Measurements from ENCODE around the gene OXSM.
A peak's percentile ranks its signal among the peaks of the same experiment; 100 is the strongest.

OXSM gene

GRCh38 chr3:25782938-25783660 is 6.8 kb upstream of the OXSM start, which contains the start of gene NGLY1:
Gene NGLY1 (minus strand): TSS chr3:25783443. CDS start chr3:25783390, 53 bp downstream.
- no peaks in the 10 kb centered on the region for H3K9me3 ChIP-seq
- peaks cover 26% of the 10 kb centered on the region for H3K4me1 ChIP-seq
- peak; percentile 80 to 88 for DNase-seq (ENCODE audit: low spot score in 2 of 2)
- in situ Hi-C loops (cut with MboI; ENCODE audit: low sequenced_read_pairs), result no loop called here
- H3K27me3 ChIP-seq (ENCODE audit: low read depth), result no peaks in the 10 kb centered on the region
- H3K4me3 ChIP-seq, result peak within 1 kb of the TSS; percentile 85
- H3K36me3 ChIP-seq (replicated peaks), result peaks cover 3% of the 10 kb centered on the region

- Histone ChIP-seq H3K27me3 (ENCODE audit: low read depth) (no peaks in the 10 kb centered on the region), H3K9me3 (no peaks in the 10 kb centered on the region), H3K36me3 (replicated peaks) (no peaks in the 10 kb centered on the region; the same call in 1 of the 2 replicates), H3K4me1 (peaks cover 34% of the 10 kb centered on the region), H3K4me3 (peak overlapping the region; percentile 85)
- peak; percentile 62 to 83 for DNase-seq (ENCODE audit: low spot score in 2 of 2)
- in situ Hi-C loops (cut with MboI; ENCODE audit: low sequenced_read_pairs), result no loop called here
Measured at GRCh38 chr3:25783661-25784512, 6.0 kb upstream of the OXSM start.

DNA sequence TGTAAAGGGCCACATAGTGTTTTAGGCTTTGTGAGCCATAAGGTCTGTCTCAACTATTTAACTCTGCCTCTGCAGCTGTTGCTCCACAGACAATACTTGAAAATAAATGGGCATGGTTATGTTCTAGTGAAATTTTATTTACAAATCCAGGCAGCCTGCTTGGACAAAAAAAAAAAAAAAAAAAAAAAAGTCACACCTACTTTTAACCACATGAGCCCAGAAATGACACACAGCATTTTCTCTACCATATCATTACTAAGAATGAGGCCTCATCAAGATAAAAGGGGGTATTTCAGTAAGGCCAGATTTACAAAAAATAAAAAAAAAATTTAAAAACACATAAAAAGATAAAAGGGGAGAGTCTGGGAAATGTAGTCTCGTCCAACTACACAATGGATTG is 4.9 kb upstream of the OXSM start:
- no peaks in the 10 kb centered on the region for H3K27me3 ChIP-seq (ENCODE audit: low read depth)
- no peaks in the 10 kb centered on the region; the same call in 1 of the 2 replicates for H3K36me3 ChIP-seq (replicated peaks)
- no peak overlapping the region for H3K4me3 ChIP-seq
- no peak for DNase-seq (ENCODE audit: low spot score in 2 of 2)
- H3K9me3 ChIP-seq, result no peaks in the 10 kb centered on the region
- in situ Hi-C loops (cut with MboI; ENCODE audit: low sequenced_read_pairs), result no loop called here
- H3K4me1 ChIP-seq, result peaks cover 42% of the 10 kb centered on the region

DNA sequence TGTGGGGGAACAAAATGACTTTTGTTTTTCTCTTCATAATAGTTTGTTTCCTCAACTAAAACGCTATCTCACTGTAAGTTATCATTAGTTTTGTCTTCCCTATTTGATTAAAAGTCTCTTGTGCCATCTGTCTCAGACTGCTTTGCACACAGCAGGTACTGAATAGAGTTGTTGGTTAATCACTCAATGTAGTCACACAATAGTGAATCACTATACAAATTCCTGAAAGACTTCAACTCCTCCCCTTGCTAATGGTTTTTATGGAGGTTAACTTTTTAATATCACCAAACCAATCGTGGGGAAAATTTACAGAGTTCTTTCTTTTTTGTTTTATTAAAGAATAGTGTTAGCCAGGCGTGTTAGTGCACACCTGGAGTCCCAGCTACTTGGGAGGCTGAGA is 4.1 kb upstream of the OXSM start:
- no peak for DNase-seq (ENCODE audit: low spot score in 2 of 2)
- in situ Hi-C loops (cut with MboI; ENCODE audit: low sequenced_read_pairs), result no loop called here
- Histone ChIP-seq H3K27me3 (ENCODE audit: low read depth) (no peaks in the 10 kb centered on the region), H3K4me3 (no peak overlapping the region), H3K9me3 (no peaks in the 10 kb centered on the region), H3K4me1 (peaks cover 46% of the 10 kb centered on the region), H3K36me3 (replicated peaks) (no peaks in the 10 kb centered on the region; the same call in 1 of the 2 replicates)

- DNase-seq (ENCODE audit: low spot score in 2 of 2), result no peak
- peaks cover 48% of the 10 kb centered on the region for H3K4me1 ChIP-seq
- H3K36me3 ChIP-seq (replicated peaks), result no peaks in the 10 kb centered on the region; the same call in 1 of the 2 replicates
- no peaks in the 10 kb centered on the region for H3K9me3 ChIP-seq
- no peak overlapping the region for H3K4me3 ChIP-seq
- in situ Hi-C loops (cut with MboI; ENCODE audit: low sequenced_read_pairs), result no loop called here
- no peaks in the 10 kb centered on the region for H3K27me3 ChIP-seq (ENCODE audit: low read depth)
Measured at GRCh38 chr3:25787689-25788088, 2.2 kb upstream of the OXSM start.

- peaks cover 2% of the 10 kb centered on the region for H3K36me3 ChIP-seq (replicated peaks)
Measured at GRCh38 chr3:25789209-25789595, 688 bp upstream of the OXSM start.

GRCh38 chr3:25801786-25802185 is 11.9 kb downstream of the OXSM start:
- Histone ChIP-seq H3K36me3 (replicated peaks) (no peaks in the 10 kb centered on the region), H3K4me3 (no peak overlapping the region), H3K27me3 (ENCODE audit: low read depth) (no peaks in the 10 kb centered on the region), H3K9me3 (no peaks in the 10 kb centered on the region), H3K4me1 (peaks cover 33% of the 10 kb centered on the region)
- in situ Hi-C loops (cut with MboI; ENCODE audit: low sequenced_read_pairs), result no loop called here
- no peak for DNase-seq (ENCODE audit: low spot score in 2 of 2)

More at GRCh38 chr3:25789209-25789595, 688 bp upstream of the OXSM start:
- DNase-seq (ENCODE audit: low spot score in 2 of 2), result no peak
- H3K4me1 ChIP-seq, result peaks cover 44% of the 10 kb centered on the region
- H3K27me3 ChIP-seq (ENCODE audit: low read depth), result no peaks in the 10 kb centered on the region
- H3K9me3 ChIP-seq, result no peaks in the 10 kb centered on the region
- peak overlapping the region; percentile 41 for H3K4me3 ChIP-seq
- in situ Hi-C loops (cut with MboI; ENCODE audit: low sequenced_read_pairs), result no loop called here

DNA sequence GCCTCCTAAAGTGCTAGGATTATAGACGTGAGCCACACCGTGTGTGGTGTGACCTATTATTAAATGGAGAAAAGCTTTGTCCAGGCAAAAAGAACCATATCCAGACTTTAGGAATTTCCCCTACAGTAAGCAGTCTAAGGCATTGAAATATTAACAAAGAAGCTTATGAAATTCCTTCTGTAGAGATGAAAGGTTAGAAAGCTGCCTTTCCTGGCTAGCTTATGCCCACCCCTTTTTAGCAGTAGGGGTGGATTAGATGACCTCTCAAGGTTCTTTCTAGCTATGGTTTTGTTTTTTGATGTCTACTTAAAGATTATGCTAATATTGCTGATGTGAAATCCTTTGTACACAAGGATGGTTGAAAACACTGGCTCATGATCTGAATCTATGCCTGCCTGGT is 13.9 kb downstream of the OXSM start:
- Histone ChIP-seq H3K27me3 (ENCODE audit: low read depth) (no peaks in the 10 kb centered on the region), H3K9me3 (no peaks in the 10 kb centered on the region), H3K4me1 (peaks cover 33% of the 10 kb centered on the region), H3K36me3 (replicated peaks) (no peaks in the 10 kb centered on the region), H3K4me3 (no peak overlapping the region)
- in situ Hi-C loops (cut with MboI; ENCODE audit: low sequenced_read_pairs), result no loop called here
- peak; percentile 57 to 91 for DNase-seq (ENCODE audit: low spot score in 2 of 2)

- in situ Hi-C loops (cut with MboI; ENCODE audit: low sequenced_read_pairs), result no loop called here
- no peak for DNase-seq (ENCODE audit: low spot score in 2 of 2)
- Histone ChIP-seq H3K4me1 (peaks cover 33% of the 10 kb centered on the region), H3K36me3 (replicated peaks) (no peaks in the 10 kb centered on the region), H3K9me3 (no peaks in the 10 kb centered on the region), H3K27me3 (ENCODE audit: low read depth) (no peaks in the 10 kb centered on the region), H3K4me3 (no peak overlapping the region)
Measured at GRCh38 chr3:25804676-25805075, 14.8 kb downstream of the OXSM start.

DNA sequence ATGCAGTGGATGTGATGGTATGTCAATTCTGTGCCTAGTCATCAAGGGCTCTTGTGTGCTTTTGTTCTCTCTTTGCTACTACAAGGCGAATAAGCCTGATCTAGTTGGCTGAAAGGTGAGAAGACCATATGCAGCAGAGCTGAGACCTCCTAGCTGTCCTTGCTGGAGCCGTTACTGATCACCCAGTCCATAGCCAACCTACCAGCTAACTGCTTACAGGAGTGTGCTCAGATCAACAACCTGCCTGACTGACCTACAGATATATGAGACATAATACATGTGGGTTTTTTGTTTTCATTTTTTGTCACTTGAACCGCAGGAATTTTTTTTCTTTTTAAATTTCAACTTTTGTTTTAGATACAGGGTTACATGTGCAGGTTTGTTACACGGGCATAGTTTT is 22.8 kb downstream of the OXSM start:
- Histone ChIP-seq H3K36me3 (replicated peaks) (no peaks in the 10 kb centered on the region), H3K9me3 (no peaks in the 10 kb centered on the region), H3K27me3 (ENCODE audit: low read depth) (no peaks in the 10 kb centered on the region), H3K4me1 (peaks cover 17% of the 10 kb centered on the region), H3K4me3 (no peak overlapping the region)
- DNase-seq (ENCODE audit: low spot score in 2 of 2), result no peak
- in situ Hi-C loops (cut with MboI; ENCODE audit: low sequenced_read_pairs), result no loop called here

GRCh38 chr3:25817107-25817506 is 27.2 kb downstream of the OXSM start:
- Histone ChIP-seq H3K4me1 (peaks cover 54% of the 10 kb centered on the region), H3K9me3 (no peaks in the 10 kb centered on the region), H3K27me3 (ENCODE audit: low read depth) (no peaks in the 10 kb centered on the region), H3K4me3 (no peak overlapping the region), H3K36me3 (replicated peaks) (no peaks in the 10 kb centered on the region)
- in situ Hi-C loops (cut with MboI; ENCODE audit: low sequenced_read_pairs), result no loop called here
- DNase-seq (ENCODE audit: low spot score in 2 of 2), result no peak

DNA sequence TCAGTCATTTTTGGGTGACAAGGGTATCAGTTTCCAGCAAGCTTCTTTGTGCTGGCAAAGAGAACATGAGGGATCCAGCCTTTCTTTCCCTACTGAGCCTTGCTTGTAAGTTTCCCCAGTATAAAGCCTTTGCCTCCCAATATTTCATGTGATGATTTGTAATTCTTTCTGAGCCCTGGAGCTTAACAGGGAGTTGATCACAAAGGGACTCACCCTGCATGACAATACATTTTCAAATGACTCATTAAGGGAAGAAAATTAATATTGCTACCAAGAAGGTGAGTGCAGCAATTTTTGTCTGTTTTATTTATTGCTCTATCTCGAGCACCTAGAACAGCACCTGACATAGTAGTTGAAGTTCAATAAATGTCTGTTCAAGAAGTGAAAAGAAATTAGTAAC is 27.7 kb downstream of the OXSM start:
- H3K27me3 ChIP-seq (ENCODE audit: low read depth), result no peaks in the 10 kb centered on the region
- in situ Hi-C loops (cut with MboI; ENCODE audit: low sequenced_read_pairs), result no loop called here

GRCh38 chr3:25818335-25818734 is 28.4 kb downstream of the OXSM start:
- Histone ChIP-seq H3K4me1 (peaks cover 54% of the 10 kb centered on the region), H3K4me3 (no peak overlapping the region), H3K9me3 (no peaks in the 10 kb centered on the region), H3K27me3 (ENCODE audit: low read depth) (no peaks in the 10 kb centered on the region), H3K36me3 (replicated peaks) (no peaks in the 10 kb centered on the region)
- in situ Hi-C loops (cut with MboI; ENCODE audit: low sequenced_read_pairs), result no loop called here
- no peak for DNase-seq (ENCODE audit: low spot score in 2 of 2)

More for the DNA sequence above, 27.7 kb downstream of the OXSM start:
- H3K9me3 ChIP-seq, result no peaks in the 10 kb centered on the region
- peak in 1 of 2 experiments; percentile 21 for DNase-seq (ENCODE audit: low spot score in 2 of 2)
- H3K4me1 ChIP-seq, result peaks cover 54% of the 10 kb centered on the region
- no peaks in the 10 kb centered on the region for H3K36me3 ChIP-seq (replicated peaks)
- H3K4me3 ChIP-seq, result no peak overlapping the region

GRCh38 chr3:25820366-25820765 is 30.5 kb downstream of the OXSM start:
- in situ Hi-C loops (cut with MboI; ENCODE audit: low sequenced_read_pairs), result no loop called here
- no peaks in the 10 kb centered on the region for H3K27me3 ChIP-seq (ENCODE audit: low read depth)
- H3K4me1 ChIP-seq, result peaks cover 54% of the 10 kb centered on the region
- no peaks in the 10 kb centered on the region for H3K36me3 ChIP-seq (replicated peaks)
- no peaks in the 10 kb centered on the region for H3K9me3 ChIP-seq
- H3K4me3 ChIP-seq, result no peak overlapping the region
- DNase-seq (ENCODE audit: low spot score in 2 of 2), result peak; percentile 81 to 98
